Hematopoietic multipotent progenitor cell treated with erythropoietin and hydrocortisone succinate and interleukin-3 and kit ligand, for 17 days (in vitro differentiated cells): Measurements from ENCODE around the gene CERS3.

Experiments
- DNase-seq: peaks from one replicate; pipeline ENCODE4 v3.0.0-alpha.2; 2015; ENCODE audit warnings: low spot score

Gene CERS3

DNA sequence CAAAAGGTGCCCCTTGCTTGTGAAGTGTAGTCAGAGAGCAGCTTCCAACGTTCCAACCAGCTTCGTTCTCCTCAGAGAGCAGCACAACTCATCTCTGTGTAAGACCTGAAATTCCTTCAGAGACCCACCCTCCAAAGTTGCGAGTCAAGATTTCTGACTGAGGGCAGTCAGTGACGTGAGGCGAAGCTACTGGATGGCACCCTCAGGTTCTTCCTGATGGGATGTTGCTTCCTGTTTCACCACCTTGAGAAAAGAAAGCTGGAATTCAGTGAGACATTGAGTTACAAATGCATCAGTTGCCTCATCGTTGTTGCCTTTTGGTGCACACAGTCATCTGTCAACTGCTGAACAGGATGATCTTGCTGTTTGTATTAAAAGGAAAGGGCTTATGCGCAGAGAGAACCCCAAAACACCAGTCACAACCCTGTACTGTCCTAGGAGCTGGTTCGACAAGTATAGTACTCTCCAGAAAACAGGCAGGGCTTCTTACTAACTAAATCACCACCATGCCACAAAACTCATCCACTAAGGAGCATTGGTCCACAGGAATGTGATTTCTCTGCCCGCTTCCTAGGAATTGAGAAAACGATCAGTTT, at the start of gene CERS3:
Gene CERS3, minus strand, starts transcription at position 118 of the 596 bp plus-strand sequence. CDS start 27,101 bp downstream, outside the sequence.
- no peak for DNase-seq

DNA sequence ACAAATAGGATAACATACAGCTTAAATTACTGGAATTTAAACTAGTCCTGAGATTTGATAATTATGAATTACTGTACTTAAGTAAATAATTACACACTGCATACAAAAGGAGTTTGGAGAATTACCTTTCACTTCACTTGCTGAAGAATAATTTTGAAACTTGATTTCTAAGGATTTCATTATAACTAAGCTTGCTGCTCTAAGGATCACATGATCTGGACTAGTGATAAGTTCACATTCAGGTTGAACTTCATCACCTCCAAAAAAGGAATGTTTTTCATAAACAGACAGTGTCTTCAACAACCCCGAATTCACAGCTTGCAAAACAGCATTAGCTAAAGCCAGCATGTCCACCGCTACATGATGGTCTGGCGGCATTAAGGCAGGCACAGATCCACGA, 44.8 kb upstream of the CERS3 start:
- no peak for DNase-seq

DNA sequence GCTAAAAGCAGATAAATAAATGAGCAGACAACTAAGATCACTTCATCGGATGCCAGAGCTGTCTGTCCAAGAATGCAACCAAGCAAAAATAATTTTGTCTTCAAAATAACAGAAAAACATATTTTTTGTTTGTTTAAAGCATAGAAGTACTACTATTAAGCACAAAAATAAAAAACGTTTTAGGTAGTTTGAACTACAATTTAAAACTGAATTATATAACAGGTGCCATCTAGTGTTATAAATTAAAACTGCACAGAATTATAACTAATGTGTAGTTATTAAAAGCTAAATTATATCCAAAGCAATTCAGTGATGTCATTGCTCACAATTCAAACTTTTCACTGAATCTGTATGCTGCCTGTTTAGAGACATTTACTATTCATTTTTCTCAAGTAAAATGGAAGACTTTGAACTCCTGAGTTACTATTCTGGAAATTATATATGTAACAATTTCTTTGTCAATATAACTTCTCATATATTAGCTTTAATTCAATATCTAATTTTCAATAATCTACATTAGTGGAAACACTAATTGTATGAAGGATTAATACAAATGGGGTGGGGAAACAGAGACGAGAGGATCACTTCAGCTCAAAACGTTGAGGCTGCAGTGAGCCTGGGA, 43.7 kb upstream of the CERS3 start:
- no peak for DNase-seq

DNA sequence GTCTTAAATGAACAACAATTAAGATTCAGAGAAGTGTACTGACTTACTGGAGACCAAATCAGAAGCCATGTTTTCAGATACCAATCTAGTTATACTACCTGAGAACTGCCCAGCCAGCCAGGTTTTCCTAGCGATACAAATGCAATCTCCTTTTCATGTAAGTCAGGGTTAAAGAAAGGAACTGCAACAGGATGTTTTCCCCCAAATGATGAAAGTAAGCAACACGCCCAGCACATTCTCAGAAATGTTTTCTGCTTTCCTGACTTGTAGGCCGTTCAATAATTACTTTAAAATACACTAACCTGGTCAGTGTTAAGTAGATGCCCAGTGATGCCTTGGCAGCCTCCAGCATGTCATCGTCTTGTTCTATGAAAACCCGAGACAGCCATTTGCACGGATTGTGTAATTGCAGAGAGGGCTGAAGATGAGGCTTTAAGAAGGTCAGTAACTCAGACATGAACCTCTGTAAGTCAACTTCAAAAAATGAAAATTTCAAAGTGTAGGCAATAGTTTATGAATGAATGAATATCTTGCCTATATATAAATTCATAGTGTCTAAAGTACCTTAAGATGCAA, 42.9 kb upstream of the CERS3 start:
- DNase-seq, result no peak

DNA sequence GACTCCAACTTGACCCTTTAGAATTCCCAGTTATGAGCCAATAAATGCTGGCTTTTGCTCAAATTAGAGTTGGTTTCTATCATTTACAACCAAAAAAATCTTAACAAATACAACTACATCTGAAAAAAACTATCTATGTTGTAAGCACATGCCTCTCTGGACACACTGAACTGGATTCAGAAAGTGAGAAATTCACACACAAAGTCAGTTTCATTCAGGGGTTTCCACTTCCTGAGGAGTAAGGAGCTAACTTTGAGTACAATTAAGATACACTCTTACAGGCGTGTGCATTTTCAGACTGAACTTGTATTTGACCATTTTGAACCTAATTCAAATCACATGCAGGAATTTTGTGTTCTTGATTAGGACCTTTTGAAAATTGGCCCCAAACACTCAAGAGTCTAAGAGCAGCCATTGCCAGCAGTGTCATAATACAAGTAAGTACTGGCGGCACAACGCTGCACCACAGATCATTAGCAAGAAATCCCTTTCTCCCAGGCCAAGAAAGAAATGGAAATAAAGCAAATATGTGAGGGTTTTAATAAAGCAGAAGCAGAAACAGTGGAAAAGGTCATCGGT, 42.1 kb upstream of the CERS3 start:
- DNase-seq, result no peak

DNA sequence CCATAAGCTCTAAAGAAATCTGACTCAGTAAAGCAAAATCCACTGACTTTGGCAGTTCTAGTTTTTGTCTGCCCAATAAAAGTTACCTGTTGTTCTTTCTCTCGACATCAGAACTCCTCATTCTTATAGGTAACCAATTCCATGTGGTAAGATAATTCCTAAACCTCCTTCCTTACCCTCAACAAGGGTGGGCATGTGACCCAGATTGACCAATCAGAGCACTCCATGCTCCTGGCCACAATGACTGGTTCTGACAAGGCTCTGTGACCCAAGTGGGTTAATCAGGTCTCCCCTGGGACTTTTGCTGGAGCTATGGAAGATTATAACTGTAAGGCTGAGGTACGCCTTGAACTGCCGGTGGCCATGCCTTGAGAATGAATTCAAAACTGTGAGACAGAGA, 41.5 kb upstream of the CERS3 start:
- no peak for DNase-seq

DNA sequence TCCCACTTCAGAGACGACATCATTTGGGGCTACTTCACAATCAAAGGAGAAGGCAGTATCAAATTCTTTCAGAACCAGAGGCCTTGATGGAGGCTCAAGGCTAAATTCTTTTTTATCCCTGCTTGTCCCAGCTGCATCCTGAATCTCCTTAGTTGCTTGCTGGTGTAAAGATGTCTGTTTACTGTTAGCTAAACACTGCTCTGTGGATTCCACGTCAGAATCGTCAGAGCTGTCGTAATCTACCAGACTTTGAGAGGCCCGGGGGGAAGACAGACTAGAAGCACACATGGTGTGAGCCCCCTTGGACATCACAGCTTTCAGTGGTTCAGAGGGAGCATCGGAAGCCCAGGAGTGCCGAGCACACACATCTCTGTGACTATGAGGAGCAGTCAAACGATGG, 40.6 kb upstream of the CERS3 start:
- no peak for DNase-seq

DNA sequence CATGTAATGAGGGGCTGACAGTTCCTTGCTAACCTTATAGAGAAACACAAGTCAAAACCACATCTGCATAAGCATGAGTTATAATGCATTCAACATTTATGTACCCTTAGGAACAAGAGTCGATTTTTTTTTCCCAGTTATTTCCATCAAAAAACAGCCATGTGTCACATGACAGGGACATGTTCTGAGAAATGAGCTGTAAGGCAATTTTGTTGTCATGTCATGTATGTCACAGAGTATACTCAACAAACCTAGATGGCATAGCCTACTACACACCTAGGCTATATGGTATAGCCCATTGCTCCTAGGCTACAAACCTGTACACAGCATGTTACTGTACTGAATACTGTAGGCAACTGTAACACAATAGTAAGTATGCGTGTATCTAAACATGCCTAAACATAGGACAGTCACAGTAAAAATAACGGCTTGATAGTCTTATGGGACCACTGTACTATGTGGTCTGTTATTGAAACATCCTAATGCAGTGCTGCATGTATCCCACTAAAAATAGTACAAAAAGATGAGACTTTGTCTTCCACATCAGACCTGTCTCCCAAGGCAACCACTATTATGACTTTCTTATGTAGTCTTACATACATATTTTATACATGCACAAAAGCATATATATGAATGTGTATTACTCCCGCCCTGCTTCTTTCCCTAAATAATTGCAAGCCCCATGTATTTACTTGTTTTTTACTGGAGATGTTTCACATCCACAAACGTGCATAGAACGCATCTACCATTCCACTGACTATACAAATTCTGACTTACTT, 38.3 kb upstream of the CERS3 start:
- no peak for DNase-seq

DNA sequence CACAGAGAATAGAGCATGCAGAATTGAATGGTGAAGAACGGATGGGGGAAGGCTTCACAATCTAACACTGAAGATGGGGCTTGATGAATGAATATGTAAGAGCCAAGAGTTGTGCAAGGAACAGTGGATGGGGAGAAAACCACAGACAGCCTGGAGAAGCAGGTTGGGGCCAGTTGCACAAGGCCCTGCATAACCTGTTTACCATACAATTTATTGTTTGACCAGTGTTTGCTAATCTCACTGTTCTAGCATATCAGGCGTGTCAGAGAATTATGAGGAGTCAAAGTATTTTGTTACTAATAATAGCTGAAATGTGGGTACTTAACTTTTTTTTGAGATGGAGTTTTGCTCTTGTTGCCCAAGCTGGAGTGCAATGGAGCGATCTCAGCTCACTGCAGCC, 36.8 kb upstream of the CERS3 start:
- DNase-seq, result no peak

DNA sequence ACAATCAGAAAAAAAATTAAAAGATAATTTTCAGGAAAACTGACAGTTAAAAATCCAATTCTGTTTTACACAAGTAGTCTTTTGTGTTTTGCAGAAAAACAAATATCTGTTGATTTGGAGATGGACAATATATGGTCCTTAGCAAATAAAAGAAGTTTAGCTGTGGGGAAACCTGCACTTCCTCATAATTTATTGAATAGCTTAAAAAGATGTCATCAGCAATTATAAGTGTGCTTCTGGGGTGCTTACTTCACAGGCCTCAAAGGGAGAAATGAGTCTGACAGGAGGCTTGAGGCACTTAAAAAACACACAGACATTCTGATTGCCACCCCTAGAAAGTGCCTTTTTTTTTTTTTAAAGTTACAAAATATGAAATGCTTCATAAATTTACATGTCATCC, 31.6 kb upstream of the CERS3 start:
- DNase-seq, result no peak

DNA sequence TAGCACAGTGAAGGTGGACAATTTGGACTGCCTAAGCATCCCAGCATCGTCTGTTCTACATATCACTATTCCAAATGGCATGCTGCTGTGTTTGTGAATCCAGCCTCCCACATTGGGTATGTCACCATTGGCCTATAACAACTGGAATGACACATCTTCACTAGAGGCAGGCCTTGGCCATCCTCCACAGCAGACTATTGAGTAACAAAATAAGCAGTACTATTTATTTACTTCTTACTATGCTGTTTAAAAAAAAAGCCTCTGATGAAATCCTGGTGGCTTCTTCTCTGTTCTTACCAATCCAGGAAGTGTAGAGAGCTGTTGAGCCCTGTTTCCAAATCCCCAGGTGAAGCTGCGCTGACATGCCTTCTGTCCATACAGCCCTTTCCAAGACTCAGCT, 30.6 kb upstream of the CERS3 start:
- DNase-seq, result no peak

DNA sequence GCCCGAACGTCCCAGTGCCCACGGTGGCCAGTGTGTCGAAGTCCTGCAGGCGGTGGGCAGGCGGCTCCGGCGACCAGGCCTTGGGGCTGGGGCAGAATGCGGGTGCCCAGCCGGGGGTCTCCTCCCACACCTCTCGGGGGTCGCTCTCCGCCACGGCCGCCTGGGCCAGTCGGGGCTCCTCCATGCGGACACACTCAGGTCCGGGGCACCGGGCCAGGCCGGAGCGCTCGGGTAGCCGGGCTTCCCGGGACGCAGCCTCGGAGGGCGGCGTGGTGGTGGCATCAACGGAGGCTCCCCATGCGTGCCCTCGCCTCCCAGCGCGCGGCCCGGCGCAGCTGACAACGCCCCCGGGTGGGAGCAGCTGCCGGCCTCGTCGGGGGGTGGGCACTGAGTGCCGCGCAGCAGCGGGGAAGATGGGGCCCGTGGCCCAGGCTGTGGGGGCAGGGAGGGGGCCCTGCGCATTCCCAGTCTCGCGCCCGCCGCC, 30.1 kb upstream of the CERS3 start:
- no peak for DNase-seq

DNA sequence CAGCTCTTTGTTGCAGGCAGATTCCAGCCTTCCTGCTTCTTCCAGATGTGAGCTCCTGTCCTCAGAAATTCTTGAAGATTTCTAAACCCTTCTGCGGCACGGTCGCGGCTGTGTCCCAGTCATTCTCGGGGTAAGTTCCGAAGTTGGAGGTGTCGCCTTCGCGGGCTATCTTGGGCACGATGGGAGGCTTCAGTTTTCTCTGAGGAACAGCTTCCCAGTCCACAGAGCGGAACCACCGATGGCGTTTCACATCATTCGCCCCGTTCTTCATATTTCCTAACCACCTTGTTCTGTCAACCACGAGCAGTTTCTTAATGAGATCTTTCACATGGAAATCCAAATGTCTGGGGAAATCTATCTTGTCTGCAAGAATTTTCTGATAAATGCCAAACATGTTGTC, 24.7 kb upstream of the CERS3 start:
- no peak for DNase-seq

DNA sequence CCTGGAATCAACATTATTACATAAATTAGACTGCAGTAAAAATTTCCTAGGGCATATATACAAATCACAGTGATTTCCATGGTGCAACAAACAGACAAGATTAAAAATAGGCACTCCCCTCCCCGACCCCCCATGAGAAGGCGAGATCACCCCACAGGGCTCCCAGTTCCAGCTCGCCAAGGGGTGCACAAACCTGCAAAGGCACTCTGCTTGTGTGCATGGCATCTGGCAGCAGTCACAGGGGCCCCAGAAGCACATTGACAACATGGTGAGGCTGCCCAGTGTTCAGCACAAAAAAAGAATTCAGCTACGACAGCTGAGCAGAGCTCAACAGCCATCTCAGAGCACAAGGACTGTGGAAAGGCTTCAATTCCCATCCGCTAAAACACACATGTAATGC, 19.2 kb upstream of the CERS3 start:
- DNase-seq, result no peak

DNA sequence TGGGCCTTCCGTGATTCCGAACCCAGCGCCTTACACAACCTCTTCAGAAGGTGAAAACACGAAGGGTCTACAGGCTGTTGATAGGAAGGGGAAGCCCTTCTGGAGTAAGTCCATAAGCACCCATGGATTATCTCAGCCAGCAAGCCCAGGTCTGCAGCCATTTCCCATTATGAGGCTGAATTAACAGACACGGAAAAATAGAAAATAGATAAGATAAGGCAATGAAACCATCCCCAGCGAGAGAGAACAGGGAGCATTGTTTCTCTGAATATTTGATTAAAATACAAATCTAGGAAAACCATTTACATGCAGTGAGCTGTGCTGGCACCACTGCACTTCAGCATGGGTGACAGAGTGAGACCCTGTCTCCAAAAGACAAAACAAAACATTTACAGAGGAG, 16.2 kb upstream of the CERS3 start:
- DNase-seq, result no peak

DNA sequence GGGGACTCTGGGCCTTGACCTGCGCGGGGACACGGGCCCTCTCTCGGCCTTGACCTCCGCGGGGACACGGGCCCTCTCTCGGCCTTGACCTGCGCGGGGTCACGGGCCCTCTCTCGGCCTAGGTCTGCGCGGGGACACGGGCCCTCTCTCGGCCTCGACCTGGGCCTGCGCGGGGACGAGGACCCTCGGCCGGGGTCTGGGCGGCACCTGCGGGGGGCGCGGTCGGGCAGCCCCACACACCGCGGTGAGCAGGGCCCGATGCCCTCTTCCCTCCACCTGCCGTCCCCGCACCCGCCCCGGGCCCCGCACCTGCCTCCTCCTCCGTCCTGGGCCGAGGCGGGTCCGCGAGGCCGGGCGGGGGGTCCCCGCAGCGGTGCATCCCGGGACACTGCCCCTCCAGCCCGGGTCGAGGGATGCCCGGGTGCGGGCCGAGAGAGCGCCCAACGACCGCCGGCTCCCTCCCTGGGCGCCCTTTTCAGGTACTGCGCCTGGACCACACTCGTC, 15.6 kb upstream of the CERS3 start:
- no peak for DNase-seq

DNA sequence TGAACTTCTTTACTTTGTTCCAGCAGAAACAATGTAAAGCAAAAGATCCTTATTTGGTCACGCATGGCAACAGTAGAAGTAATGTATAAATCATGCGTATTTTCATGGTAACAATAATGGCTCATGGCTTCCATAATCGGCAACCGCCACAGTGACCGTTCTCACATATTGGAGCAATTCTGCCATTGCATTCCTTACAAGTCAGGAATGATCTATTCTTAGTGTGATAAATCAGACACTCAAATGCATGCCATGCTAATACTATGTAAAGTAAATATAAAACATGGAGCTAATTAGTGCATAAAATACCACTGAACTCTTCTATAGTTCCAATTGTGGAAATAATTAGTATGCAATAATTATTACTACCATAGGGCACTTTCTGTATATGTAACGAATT, 13.5 kb upstream of the CERS3 start:
- no peak for DNase-seq

DNA sequence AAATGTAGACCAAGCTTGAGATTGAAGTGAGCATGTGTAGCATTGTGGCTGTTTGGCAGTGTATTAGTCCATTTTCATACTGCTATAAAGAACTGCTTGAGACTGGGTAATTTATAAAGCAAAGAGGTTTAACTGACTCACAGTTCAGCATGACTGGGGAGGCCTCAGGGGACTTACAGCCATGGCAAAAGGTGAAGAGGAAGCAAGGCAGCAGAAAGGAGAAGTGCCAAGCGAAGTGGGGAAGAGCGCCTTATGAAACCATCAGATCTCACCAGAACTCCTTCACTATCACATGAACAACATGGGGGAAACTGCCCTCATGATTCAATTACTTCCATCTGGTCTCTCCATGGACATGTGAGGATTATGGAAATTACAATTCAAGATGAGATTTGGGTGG, 8.6 kb upstream of the CERS3 start:
- no peak for DNase-seq

DNA sequence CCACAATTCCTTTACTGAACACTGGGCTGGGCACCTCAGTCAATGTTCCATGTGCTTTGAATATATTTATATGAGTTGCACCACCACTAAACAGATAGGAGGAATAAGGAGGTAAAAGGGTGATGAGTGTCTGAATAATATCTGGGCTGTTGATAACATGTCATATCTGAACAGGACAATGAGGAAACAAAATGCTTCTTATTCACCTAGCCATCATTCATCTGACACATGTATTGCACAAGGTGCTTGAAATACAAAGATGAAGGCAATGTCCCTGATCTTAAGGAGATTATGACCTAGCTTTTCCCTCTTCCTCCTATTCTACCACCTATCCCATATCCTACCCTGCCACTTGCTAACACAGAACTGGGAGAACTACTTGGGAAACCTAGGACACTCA, 8.0 kb upstream of the CERS3 start:
- no peak for DNase-seq

DNA sequence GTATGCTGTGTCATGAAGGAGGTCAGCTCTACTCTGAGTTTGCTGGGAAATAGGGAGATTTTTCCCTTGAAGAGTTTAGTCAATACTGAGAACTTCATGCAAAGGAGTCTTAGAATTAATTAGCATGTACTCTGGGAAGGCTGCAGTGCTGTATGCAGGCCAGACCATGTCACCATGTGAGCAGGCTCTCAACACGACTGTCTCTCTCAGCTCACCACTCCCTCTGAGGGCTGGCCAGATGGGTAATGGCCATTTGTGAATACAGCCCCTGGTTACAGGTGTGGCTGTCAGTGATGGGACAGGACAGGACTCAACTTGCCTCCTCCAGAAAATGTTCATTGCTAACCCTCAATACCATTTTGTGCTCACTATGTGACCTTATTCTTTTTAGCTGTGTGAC, 5.1 kb upstream of the CERS3 start:
- no peak for DNase-seq

DNA sequence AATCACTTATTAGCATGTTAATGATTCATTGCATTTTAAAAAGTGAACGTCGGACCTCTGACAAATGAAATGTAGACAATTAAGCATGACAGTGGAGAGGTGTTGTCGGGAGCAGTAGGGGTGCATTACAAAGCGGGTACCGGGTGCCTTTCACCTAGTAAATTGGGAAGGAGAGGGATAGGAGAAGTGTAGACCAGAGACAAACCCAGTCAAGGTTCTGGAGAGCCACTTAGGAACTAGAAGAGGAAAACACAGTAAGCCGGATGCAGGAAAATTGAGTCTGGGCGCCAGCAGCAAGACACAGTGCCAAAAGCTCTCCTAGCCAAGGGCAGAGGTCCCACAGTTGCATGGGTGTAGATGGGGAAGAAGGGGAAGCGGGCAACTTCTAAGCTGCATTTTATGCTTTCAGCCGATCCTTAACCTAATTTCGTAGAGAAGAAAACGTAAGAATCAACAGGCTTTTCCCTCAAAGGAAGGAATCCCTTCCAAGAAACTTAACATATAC, 3.1 kb upstream of the CERS3 start:
- no peak for DNase-seq

DNA sequence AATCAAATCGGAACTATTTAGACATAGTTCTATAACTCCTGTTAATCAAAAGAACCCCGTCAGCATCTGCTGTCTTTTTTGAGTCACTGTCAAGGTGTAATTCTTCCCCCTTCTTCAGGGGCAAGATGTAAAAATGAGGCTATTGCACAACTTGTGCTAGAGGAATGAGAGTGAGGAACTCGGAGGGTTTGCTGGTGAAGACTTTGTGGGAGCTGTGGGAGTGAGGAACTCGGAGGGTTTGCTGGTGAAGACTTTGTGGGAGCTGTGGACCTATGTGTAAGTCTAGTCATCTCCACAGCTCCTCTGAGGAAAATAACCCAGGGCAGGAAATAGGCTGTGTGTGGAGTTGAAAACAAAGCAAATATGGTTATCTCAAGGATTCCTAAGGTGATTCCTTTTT, 2.5 kb upstream of the CERS3 start:
- DNase-seq, result no peak
